Left cardiac atrium (tissue), 4 donors: ENCODE results near the gene RAB5A. TPM values are rescaled to one million over a fixed set of nuclear protein-coding genes. Genes with fewer than 3 reads are reported as not detected.
A peak's percentile ranks its signal among the peaks of the same experiment; 100 is the strongest.
"Not testable (repeated sequence)": the region's sequence is repeated elsewhere in the genome, so short reads cannot be mapped to it uniquely, and the experiment has no call there.

ENCODE experiments used
- ATAC-seq, 2 donors: fragments of 200-7000 bp; cut with Tn5 transposase; one replicate each; pipeline ENCODE4 v1.9.1; 2020; ENCODE audit warnings: mild to moderate bottlenecking in 2 of 2, moderate library complexity in 2 of 2
- DNase-seq: peaks from one replicate; pipeline ENCODE4 v3.0.0-alpha.2; 2020
- intact Hi-C, 2 donors: fragments of 100-400 bp; cut with DNase I; formaldehyde crosslinking; loops; one replicate each; pipeline versions ENCODE4 v1.14.1 to v1.15.1; 2022 to 2023
- long read RNA-seq: library from polyadenylated mRNA; unstranded; transcript quantifications from one replicate; pipeline ENCODE4 v2.0.0, GENCODE V29; 2021
- total RNA-seq, 2 donors: library from RNA; stranded (reverse); fragmentation: NEBNext Ultra II Directional; extraction: Animal tissue kit (Norgen Biotek cat#: 25700); gene quantifications; one replicate each; pipeline ENCODE4 v1.2.1, GENCODE V29; 2021
- donor health status: DM: no; HTN: yes; CAD: no.
- donor health status: DM: no; HTN: yes; CAD: no; lungs with severe emphysema.
- donor health status: DM: yes; HTN: yes; CAD: no.
- donor health status: Dilated cardiomyopathy.

Gene RAB5A, protein sequence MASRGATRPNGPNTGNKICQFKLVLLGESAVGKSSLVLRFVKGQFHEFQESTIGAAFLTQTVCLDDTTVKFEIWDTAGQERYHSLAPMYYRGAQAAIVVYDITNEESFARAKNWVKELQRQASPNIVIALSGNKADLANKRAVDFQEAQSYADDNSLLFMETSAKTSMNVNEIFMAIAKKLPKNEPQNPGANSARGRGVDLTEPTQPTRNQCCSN
- total RNA-seq, result 10 to 100 TPM; 40.9 to 71.2 TPM
- long read RNA-seq, transcript RAB5A-201 (6 exons, 2,536 nt), result major isoform, 21 of 27 reads
- long read RNA-seq, partial matches to known transcripts, result 3 of 27 reads
- long read RNA-seq, other reads (novel, unspliced or antisense), result 3 of 27 reads

DNA sequence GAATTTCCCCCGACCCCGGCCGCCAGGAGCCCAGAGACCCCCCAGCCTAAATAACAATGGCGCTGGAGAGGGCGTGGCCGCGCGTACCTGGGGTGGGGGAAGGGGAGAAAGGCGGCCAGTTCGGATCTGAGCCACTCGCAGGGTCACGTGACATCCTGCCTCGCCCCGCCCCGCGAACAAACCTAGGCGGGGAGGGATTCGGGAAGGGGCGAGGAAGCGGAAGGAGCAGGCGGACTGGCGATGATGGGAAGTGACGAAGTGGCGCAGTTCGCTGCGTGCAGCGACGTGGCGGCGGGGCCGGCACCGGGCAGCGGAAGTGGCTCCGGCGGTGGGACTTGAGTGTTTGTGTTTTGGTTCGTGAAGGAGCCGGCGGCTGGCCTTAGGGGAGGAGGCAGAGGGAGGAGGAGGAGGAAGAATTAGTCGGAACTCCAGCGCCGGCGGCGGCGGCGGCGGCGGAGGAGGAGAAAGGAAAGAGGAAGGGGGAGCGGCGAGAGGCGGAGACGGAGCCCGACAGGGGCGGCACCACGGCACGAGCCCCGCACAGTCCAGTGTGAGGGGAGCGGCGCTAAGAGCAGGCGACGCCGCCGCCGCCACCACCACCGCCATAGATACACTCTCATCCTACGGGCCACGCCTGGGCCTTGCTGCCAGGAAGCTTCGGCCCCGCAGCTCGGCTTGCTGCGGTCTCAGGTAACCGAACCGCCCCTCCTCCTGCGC is at the start of gene RAB5A:
Gene RAB5A, plus strand, starts transcription at position 266 of the 717 bp plus-strand sequence. CDS start 3,802 bp downstream, outside the sequence.
- ATAC-seq (peak; percentile 97 to 98), DNase-seq (peak; percentile 97)
- intact Hi-C loops, result loop anchor here in 1 of 2 donors (5.0 to 10.0 kb wide), 2 partner anchors 90 to 238 kb away; partner anchors contain the start of gene SGO1

DNA sequence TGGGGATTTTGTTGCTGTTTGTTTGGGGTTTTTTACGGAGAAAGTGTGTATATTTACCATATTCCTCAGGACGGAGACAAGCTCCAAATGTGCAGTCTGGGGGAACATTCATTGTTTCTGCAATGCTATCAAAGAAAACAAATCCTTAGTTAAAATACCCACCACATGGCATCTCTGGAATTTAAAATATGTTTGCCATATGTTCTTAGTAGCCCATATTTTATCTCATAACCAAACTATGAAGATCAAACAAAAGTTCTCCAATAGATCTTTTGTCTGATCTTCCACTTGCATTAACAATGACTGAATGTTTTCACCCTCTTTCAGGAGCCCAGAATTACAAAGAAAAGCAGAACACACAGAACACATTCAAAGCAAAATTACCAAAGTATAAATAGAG is 48.2 kb upstream of the RAB5A start:
- DNase-seq (no peak), ATAC-seq (no peak)
- intact Hi-C loops, result no loop called here

DNA sequence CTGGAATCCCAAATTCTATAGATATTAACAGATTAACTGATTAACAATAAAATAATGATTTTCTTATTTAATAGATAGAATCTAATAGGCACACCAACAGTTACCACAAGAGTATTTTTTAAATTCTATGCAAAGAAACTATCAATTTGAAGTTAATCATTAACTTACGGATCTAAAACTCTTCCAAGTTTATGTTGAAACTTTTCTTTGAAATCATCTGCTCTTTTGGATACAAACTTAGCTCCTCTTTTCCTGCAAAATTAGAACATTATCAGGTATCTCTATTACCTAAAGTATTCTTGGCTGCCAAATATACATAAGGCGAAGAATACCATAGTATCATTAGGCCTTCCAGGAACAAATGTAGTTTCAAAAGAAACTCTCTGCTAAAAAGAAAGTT is 47.6 kb upstream of the RAB5A start:
- DNase-seq (no peak), ATAC-seq (no peak)
- intact Hi-C loops, result no loop called here

DNA sequence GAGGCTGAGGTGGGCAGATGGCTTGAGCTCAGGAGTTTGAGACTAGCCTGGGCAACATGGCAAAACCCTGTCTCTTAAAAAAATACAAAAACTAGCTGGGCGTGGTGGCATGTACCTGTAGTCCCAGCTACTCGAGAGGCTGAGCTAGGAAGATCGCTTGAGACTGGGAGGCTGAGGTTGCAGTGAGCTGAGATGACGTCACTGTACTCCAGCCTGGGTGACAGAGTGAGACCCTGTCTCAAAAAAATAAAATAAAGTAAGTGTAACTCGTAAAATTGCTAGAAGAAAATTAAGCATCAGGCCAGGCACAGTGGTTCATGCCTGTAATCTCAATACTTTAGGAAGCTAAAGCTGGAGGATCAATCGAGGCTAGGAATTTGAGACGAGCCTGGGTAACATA is 47.1 kb upstream of the RAB5A start:
- DNase-seq, ATAC-seq, intact Hi-C loops: not testable (repeated sequence)

DNA sequence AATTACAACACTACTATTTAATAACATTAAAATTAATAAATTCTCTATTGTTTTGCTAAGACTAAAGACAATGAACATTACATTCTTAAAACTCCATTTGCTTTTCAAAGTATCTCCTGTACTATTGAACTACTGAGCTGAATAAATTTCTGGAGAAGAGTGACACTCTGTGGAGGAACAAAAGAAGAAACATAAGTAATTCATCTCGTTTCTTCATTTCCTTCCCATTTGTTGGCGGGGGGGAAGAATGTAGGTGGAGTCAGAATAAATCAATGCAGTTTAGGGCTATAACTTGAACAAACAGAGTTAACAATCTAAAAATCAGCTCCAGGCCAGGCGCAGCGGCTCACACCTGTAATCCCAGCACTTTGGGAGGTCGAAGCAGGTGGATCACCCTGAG is 45.6 kb upstream of the RAB5A start:
- no peak for DNase-seq
- ATAC-seq, result no peak
- intact Hi-C loops, result no loop called here

DNA sequence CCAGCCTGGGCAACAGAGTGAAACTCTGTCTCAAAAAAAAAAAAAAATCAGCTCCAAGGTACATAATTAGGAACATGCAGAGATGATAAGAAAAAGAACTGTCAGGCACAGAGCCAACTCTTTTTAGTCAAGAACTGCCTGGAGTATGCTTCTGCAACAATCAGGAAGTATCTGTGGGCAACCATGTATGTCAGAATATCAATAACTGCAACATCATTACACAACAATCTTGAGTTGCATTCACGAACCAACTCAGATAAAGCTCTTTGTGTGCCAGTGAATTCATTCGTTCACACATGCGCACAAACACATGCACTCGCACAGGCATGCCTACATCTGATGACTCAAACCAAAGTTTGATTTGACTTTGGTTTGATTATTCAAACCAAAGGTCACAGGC is 45.0 kb upstream of the RAB5A start:
- ATAC-seq, result no peak

DNA sequence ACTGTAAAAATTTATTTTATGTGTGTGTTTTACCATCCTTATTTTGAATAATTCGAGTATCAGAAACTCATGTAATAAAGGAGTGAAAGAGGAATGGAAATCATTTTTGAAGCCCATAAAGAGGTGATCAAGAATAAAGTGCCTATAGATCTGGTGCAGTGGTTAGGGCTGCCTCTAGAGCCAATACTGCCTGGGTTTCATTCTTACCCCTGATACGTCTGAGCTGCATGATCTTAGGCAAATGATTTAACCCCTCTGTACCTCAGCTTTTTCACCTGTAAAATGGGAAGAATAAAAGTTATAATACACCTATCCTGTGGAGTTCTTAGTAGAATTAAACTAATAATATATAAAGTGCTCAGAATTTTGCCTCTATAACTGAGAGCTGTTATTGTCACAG is 43.2 kb upstream of the RAB5A start:
- DNase-seq, result no peak

More for the DNA sequence above, 45.0 kb upstream of the RAB5A start:
- intact Hi-C loops, result no loop called here
- no peak for DNase-seq

DNA sequence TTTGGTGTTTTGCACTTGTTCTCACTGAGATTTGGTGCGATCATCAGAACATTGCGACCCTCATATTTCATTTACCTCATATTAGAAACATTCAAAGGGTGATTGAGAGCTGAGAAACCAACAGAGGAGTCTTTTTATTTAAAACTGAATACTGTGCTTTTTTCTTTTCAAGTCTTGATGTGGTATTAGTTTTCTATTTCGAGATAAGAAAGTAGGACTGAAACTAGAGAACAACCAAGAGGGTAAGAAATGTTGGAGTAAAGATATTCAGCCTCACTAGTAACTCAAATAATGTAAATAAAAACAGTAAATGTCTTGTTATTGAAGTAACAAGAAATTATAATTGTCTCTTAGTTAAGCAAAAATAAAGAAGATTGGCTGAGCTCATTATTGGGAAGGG is 39.4 kb upstream of the RAB5A start:
- intact Hi-C loops, result no loop called here
- DNase-seq (no peak), ATAC-seq (no peak)

More for the DNA sequence above, 43.2 kb upstream of the RAB5A start:
- no peak for ATAC-seq
- intact Hi-C loops, result no loop called here

DNA sequence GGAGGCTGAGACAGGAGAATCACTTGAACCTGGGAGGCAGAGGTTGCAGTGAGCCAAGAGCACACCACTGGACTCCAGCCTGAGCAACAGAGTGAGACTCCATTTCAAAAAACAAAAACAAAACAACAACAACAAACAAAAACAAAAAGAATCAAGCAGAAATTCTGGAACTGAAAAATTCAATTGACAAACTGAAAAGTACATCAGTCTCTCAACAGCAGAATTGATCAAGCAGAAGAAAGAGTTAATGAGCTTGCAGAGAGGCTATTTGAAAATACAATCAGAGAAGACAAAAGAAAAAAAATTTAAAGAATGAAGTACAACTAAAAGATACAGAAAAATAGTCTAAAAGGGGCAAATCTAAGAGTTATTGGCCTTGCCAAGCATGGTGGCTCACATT is 35.4 kb upstream of the RAB5A start:
- intact Hi-C loops, result no loop called here
- no peak for DNase-seq
- ATAC-seq, result no peak

DNA sequence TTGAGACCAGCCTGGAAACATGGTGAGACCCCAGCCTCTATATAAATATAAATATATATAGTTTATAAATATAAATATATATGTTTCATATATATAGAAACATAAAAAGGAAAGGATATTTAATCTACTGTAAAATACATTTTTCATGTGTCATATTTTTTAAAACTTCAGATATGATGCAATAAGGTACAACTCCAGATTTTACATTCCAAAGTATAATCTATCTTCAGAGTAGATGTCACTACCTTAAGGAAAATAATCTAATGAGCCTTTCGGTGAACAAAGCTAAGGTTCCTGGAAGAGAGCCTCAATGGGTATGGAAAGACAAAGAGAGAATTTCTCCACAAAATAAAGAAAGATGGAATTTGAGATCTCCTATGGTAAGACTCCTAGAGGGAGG is 29.7 kb upstream of the RAB5A start:
- DNase-seq (no peak), ATAC-seq (no peak)
- intact Hi-C loops, result no loop called here

DNA sequence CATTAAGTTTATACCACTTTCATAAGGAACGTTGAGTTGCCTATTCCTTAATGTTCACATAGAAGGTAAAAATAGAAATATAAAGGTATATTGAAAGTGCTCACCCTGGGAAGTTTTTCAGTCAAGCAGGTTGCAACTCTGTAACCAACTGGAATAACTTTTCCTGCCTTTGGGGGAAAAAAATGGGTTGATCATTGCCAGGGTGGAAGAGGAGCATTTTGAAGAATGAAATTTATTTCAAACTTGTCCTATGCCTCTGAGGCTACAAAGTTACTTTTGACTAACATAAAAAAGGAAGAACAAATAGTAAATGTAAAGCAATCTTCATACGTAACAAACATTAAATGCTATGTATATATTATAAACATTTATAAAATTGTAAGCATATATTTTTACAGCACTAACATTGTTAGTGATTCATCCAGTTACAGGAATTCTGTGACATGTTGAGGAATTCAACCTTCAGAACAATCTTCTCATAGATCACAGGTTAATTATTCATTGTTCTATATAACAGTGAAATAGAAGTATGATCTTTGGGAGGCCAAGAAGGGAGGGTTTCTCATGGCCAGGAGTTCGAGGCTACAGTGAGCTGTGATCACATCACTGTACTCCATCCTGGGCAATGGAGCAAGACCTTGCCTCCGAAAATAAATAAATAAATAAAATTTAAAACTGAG is 26.4 kb upstream of the RAB5A start:
- ATAC-seq, result no peak
- intact Hi-C loops, result no loop called here
- DNase-seq, result no peak

DNA sequence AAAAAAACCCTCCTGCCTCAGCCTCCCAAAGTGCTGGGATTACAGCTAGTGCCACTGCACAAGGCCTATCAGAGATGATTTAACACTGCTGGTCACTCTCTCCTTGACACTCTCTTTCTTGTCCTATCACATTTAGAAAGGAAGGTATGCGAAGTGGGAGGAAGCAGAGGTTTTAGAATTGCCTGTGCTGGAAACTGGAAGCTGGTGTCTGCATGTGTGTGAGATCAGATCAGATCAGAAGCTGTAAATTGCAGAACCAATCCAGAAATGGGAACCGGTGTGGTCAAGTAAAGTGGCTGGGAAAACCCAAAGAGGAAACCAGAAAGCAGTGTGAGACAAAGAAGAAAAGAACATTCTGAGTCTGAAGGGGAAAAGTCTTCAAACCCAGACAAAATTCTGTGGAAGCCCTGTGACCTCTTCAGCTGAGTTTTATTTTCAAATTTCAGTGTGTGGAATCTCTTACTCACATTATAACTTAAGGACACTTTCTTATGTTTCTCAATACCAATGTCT is 15.7 kb upstream of the RAB5A start:
- peak; percentile 12 to 29 for ATAC-seq

DNA sequence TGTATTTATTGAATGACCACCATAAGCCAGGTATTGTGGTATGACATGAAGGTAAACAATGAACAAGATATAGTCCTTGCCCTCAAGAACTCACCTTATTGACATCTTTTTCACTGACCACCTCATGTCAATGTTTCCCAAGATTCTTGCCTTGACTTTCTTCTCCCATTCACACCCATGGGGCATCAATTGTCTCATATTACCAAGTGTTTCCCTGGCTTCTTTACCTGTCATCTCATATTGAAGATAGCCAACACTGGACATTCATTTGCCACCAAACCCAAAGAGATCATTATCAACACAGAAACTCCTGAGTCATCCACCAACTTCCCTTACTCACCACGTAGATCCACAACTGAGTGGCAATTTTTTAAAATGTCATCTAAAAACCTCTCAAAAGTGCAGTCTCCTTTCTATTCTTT is 15.1 kb upstream of the RAB5A start:
- ATAC-seq (no peak), DNase-seq (no peak)
- intact Hi-C loops, result no loop called here

More for the DNA sequence above, 15.7 kb upstream of the RAB5A start:
- intact Hi-C loops, result no loop called here
- DNase-seq, result no peak

DNA sequence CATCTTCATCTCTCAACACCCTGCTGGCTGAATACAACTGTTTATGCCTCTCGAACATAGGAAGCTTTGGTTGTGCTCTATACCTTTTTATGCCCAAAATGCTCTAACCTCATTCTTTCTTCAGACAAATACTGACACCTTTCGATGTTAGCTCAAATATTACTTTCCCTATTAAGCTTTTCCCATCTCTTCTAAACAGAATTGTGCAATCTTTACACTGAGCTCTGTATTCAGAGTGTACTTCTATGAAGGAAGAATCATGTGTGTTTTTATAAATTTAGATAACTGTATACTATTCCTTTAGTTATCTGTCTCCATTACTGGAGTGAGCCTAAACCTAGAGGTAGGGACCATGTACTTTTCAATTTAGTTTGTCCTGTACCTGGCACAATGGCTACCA is 14.5 kb upstream of the RAB5A start:
- ATAC-seq (no peak), DNase-seq (no peak)
- intact Hi-C loops, result no loop called here

DNA sequence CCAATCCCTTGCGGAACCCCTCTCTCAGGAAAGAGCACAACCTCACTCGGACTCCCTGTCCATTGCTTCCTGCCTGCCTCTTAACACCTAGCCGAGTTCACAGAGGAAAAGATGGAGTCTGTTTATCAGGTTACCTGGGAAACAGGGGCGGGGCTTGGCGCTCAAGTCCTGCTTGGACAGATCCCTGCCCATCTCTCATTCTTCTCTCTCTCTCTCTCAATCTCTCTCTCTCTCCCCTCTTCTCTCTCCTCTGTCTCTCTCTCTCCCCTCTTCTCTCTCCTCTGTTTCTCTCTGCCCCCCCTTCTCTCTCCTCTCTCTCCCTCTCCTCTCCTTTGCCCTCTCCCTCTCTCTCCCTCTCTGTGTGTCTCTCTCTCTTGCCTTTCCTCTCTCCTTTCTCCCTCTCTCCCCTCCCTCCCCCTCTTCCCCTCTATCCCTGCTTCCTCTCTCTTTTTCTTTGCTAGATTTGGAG is 12.8 kb upstream of the RAB5A start, which contains the start of gene EFHB:
Gene EFHB, minus strand, starts transcription at position 120 of the 469 bp plus-strand sequence. CDS start 199 bp downstream, outside the sequence.
- intact Hi-C loops, result no loop called here
- DNase-seq (peak; percentile 44), ATAC-seq (peak in 1 of 2 donors; percentile 44)

DNA sequence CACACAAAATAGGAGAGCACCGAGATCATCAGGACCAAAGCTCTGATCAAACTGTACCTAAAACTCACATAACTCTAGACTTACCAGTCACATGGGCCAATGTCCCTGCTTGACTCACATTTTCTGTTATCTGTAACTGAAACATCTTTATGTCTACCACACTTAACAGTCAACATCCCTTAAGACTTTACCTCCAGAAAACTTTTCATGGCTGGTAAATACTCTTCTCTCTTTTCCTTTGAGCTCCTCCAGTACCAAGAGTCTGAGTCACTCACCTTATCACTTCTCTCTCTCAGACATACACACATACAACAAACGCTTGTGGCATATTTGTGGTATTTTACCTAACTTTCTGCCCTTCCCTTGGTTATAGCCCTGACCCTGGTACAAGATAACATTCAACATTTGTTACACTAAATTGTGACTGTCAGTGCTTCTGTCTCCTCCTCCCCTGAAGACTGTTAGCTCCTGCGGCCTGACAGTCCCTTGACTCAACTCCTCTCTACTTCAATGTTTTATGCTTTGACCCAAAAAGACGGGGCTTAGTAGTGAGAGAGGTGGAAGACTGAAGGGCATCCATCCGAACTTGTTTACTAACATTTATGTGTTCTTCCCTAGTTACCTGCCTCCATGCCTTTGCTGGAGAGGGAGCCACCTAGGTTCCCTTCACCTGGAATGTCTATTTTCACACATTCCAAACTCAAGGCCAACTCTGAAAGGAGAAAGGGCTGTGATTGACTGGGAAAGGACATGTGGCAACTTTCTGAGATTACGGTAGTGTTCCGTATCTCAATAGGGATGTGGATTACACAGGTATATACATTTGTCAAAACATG is 9.2 kb upstream of the RAB5A start:
- DNase-seq, result no peak
- no peak for ATAC-seq
- intact Hi-C loops, result no loop called here

DNA sequence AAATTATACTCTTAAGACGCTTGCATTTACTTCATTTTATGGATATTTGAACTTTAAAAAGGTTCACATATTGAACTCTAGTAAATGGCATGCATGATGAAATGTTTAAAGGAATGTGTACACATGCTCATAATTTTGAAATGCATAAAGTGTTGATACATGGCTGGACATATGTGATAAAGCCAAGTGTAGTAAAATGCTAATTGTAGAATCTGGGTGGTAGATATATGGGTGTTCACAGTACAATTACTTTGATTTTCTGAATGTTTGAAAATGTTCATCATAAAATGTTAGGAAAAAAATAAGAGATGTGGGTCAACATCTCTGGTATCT is 8.6 kb upstream of the RAB5A start:
- intact Hi-C loops, result no loop called here
- no peak for ATAC-seq
- DNase-seq, result no peak

DNA sequence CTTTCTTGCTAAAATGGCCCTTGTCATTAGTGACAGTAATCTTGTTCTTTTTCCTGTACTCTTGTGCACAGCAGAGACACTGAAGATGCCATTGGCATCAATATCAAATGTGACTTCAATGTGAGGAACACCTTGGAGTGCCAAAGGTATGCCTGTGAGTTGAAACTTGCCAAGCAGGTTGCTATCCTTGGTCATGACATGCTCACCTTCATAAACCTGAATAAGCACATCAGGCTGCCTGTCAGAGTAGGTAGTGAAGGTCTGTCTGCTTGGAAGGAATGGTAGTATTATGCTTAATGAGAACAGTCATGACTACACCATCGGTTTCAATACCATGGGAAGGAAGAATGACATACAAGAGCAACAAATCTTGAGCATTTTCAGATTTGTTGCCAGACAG is 6.3 kb upstream of the RAB5A start:
- intact Hi-C loops, result loop anchor here in 1 of 2 donors (10.0 kb wide), 1 partner anchor 244 kb away; the partner anchor contains the start of gene SGO1

DNA sequence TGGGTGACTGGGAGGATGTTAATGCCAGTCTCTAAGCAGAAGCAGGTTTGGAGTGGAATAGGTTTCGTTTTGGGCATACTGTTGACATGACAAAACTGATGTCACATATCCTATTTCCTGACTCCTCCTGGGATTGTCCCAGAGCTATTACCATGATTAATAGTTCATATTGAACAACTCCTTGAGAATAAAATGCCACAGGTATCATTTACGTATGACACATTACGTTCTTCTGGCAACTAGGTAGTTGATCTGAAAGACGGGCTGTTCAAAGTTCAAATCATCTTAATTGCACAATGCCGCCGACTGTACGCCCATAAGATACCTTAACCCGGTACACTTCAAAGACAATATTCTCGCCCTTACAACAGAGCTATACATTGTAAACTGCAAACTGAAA is 1.4 kb upstream of the RAB5A start:
- ATAC-seq, result no peak
- intact Hi-C loops, result loop anchor here in 1 of 2 donors (5.0 to 10.0 kb wide), 2 partner anchors 92 to 239 kb away; partner anchors contain the start of gene SGO1
- DNase-seq, result no peak

More for the DNA sequence above, 6.3 kb upstream of the RAB5A start:
- ATAC-seq (no peak), DNase-seq (no peak)
